HG02852 (cell line): Measurements from ENCODE around the gene FSTL4.
A peak's percentile ranks its signal among the peaks of the same experiment; 100 is the strongest.
"Not testable (repeated sequence)": the region's sequence is repeated elsewhere in the genome, so short reads cannot be mapped to it uniquely, and the experiment has no call there.

Experiments
- ATAC-seq: cut with Tn5 transposase; IDR thresholded peaks from one replicate; pipeline ENCODE4 v1.9.1; 2021; ENCODE audit warnings: mild to moderate bottlenecking, moderate library complexity; ENCODE audit not compliant: unreplicated experiment

Gene FSTL4

DNA sequence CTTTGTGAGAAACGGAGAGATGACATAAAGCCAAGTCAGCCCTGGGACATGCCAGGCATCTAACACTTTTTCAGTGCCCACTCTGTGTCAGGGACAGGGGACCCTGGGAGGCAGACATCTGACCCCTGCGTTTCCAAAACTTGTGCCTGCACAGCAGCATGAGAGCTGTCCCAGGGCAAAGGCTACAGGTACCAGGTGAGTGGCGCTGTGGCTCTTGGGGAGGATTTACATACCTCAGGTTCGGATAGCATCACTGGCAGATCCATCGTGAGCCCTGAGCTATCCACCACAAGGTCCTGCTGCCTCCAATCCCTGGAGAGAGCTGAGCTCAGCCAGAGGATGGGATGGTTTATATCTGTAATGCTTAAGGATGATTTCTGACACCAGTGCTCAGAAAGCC lies 52.4 kb downstream of the FSTL4 start:
- no peak for ATAC-seq

DNA sequence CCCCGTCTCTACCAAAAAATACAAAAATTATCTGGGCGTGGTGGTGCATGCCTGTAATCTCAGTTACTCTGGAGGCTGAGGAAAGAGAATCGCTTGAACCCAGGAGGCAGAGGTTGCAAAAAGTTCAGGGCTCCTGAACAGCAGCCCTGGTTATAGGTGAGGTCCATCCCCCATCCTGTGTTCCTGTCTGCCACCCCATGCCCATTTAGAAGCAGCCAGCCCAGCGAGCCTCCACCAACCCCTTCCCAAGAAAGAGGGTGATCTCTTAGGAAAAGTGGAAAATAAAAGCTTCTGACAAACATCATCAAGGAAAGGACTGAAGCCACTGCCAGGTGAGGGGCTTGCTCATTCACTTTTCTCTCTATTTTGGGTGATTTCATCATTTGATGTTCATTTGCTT lies 55.8 kb downstream of the FSTL4 start:
- no peak for ATAC-seq

DNA sequence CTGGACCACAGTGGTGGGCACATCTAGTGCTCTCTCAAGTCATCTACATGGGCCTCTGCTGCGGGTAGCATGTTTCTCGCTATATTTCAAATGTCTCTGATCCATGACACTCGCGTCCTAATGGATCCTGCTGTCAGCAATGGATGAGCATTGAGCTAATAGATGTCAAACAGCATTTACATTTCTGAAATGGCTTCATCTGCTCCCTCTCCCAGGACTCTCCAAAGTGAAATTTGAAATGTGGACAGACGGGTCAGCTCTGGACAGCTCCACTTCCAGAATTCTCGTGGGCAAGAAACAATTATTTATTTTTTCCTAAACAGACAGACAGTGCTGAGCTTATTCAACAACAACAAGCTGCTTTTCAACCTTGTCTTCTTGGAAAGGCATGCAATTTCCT lies 58.1 kb downstream of the FSTL4 start:
- ATAC-seq, result no peak

DNA sequence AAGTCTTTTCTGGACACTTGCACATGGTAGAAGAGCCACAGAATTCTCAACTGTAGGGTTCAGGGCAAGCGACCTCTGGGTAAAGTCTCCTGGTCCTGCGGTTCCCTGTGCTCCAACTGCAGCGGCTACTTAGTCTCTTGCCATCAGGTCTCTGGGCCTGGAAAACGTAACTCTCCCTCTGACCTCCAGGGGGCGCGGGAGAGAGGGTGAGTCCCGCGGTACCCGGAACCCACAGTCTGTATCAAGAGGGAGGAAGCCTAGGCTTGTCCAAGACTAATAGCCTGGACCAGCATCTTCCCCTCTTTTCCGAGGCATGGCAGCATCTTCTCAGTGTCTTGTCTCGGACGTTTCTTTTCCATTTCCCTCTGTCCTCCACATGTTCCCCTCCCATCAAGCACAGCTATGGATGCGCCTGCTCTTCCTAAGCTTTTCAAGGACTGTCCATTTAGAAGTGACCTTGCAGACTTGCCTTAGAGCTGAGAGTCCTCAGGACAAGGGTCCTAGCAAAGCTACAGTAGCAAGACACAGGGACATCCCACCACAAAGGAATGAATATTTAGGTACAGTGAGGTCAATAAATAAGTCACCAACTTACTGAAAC lies 59.3 kb downstream of the FSTL4 start:
- no peak for ATAC-seq

DNA sequence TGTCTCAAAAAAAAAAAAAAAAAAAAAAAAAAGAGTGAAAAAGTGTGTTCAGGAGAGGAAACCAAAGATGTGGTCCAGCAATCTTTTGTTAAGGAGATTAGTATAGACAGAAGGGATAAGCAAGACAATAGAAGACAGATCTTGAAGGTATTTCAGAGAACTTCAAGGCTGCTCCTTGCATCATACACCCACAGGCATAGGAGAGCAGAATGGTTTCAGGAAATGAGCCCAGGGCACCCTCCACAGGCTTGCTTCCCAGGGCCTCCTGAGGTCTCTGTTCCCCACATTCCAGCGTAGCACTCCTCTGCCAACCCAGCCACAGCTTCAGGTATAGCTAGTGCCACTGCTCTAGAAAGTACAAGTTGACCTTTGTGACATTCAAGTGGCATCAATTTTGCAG lies 65.8 kb downstream of the FSTL4 start:
- ATAC-seq, result no peak

DNA sequence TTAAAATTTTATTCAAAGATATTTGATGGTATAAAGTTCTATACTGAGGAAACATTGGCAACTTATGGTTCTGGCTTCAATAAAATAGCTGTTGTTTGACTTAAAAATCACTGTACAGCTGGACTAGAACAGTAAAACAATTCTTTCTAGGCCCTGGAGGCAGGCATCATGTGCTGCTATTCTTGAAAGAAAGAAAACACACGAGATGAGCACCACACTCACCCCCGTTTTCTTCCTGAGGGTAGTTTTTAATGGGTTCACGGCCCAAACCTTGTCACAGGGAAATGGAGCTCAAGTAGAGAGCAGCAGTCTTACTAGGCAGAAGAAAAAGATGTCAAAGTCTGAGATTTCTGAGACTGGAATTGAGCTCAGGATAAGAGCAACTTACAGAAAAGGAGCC lies 68.0 kb downstream of the FSTL4 start:
- ATAC-seq, result no peak

DNA sequence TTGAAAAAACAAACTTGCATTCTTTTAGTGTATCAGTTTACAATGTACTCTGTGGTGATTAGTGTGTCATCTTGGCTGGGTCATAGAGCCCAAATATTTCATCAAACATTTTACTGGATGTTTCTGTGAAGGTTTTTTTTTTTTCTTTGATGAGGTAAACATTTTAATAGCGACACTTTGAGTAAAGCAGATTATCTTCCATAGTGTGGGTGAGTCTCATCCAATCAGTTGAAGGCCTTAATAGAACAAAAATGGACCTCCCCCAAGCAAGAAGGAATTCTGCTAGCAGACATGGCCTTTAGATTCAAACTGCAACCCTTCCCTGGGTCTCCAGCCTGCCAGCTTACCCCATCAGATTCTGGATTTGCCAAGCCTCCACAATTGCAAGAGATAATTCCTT lies 72.5 kb downstream of the FSTL4 start:
- no peak for ATAC-seq

DNA sequence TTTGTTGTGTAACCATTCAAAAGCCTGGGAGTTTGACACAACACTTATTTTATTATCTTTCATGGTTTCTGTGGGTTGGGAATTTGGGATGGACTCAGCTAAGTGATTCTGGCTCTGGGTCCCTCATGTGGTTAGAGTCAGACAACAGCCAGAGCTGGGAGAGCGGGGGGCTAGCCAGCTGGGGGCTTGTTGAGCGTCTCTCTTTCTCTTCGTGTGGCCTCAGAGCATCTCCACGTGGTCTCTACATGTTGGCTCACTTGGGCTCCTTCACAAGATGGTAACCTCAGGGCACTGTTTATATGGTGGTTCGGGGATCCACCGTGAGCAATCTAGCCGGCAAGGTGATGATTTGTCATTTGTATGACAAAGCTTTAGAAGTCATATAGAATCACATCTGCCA lies 73.6 kb downstream of the FSTL4 start:
- ATAC-seq, result no peak

DNA sequence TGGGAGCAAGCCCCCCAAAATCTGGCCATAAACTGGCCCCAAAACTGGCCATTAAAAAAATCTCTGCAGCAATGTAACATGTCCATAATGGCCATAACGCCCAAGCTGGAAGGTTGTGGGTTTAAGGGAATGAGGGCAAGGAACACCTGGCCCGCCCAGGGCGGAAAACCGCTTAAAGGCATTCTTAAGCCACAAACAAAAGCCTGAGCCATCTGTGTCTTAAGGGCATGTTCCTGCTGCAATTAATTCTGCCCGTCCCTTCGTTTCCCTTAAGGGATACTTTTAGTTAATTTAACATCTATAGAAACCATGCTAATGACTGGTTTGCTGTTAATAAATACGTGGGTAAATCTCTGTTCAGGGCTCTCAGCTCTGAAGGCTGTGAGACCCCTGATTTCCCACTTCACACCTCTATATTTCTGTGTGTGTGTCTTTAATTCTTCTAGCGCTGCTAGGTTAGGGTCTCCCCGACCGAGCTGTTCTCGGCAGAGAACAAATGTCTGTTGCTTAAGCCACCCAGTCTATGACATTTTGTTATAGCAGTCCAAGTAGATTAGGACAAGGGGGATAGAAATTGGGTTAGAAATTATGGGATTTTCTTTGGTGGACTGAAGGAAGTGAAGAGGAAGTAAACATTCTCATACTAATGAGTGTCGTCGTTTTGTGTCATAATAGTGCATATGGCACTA lies 77.0 kb downstream of the FSTL4 start:
- not testable (repeated sequence) for ATAC-seq

DNA sequence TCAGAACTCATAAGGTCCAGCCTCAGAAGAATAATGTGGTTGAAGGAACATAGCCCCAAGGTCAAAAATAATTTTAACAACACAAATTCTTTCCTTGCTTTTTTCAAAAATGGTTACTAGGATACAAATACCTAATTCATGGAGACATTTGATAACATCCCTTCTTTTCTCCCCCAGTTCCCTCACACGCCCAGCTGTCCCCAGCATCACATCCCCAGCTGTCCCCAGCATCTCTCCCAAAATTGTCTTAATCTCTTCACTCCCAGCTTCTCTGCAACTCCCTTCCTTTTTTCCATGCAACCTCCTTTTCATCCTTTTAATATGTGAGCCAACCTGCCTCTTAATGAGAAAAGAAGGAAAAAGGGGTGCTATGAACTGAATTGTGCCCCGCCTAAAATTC lies 77.8 kb downstream of the FSTL4 start:
- no peak for ATAC-seq

DNA sequence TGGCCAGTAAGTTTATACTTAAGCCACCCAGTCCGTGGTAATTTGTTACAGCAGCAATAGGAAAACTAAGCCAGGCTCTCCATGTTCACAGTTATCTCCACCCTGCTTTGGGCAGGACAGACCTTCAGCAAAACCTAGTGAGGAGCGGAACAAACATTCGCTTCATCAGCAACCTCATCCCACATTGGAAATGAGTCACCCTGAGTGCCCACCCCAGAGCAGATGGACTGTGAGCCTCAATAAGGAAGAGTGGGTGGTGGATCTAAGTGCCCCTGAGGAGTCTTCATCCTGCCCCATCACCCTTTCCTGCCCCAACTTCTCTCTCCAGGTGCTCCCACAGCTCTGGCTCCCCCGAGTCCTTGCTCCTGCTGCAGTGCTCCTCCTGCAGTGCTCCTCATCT lies 78.8 kb downstream of the FSTL4 start:
- no peak for ATAC-seq

DNA sequence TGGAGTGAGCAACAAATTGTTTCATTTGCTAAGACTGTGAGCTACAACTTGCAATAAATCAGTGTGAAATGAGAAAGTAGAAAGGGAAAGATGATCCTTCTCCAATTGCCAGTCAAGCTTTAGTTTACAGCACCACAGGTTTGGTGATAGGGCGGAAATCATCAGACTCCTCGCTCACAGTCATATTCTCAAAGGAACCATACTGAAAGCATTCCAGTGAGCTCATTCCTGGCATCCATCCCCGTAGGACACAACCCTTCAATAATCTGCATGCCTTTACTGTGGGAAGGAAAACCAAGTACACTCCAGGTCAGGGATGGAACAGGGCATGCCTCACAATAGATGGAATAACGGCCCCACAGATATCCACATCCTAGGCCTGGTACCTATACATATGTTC lies 80.7 kb downstream of the FSTL4 start:
- no peak for ATAC-seq

DNA sequence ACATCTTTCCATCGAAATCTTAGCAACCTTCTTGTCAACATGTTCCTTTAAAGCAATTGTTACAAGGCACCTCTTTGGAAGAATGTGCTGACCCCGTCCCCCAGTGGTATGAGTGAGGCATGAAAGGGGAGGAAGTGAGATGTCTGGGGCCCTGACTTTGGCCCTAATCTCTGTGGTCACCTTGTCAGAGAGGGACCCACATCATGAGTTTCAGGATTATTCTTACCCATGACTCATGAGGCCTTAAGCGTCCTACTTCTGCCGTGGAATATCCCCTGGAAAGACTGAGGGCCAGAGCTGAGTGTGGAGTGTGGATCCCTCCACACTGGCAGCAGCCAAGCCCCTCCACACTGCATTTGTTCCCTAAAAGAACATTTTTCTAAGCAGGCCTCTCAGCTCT lies 81.2 kb downstream of the FSTL4 start:
- ATAC-seq, result peak; percentile 79

DNA sequence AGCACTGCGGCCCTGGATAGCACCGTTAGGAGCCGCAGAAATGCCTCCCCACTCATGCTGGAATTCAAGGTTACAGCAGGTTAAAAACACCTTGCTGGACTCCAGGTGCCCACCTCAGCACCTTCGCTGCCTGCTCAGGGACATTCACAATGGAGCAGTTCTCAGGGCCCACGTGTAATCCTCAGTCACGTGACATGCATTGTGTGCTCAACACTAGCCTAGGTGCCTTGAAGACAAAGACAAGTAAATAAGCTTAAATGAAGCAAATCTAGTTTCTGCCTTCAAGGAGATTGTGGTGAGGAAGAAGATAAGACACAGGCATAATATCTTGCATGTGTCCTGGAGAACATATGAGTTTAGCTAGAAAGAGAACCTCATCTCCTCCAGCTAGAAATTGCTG lies 82.1 kb downstream of the FSTL4 start:
- ATAC-seq, result no peak

DNA sequence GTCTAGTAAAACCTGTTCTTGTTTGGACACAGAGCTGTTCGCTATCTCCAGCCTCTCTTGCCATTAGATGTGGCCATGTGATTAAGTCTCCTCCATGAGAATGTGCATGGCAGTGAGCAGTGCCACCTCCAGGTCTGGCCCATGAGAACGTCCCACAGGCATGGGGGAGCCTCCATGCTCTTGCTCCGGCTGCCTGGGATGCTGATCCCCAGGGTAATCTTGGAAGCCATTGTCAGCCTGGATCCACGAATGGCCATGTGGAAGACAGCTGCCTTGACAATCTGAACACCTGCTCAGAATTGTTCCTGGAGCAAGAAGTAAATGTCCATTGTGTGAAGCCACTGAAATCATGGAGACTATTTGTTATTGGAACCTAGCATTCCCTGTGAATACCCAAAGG lies 83.5 kb downstream of the FSTL4 start:
- no peak for ATAC-seq

DNA sequence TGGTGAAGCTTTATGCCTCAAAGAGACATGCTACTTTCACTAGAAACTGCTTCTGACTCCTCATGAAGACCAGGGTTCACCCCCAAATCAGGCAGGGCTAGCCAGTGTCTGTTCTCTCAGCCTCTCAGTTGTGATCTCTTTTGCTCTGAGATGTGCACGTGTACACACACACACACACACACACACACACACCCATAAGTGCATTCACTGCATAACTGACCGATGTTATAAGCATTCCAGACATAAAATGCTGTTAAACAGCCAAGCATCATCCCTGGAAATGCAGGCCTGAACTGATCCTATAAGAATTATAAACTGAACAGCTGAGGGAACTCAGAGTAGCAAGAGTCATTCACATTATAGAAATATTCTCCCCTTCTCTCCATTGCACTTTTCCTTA lies 85.0 kb downstream of the FSTL4 start:
- no peak for ATAC-seq

DNA sequence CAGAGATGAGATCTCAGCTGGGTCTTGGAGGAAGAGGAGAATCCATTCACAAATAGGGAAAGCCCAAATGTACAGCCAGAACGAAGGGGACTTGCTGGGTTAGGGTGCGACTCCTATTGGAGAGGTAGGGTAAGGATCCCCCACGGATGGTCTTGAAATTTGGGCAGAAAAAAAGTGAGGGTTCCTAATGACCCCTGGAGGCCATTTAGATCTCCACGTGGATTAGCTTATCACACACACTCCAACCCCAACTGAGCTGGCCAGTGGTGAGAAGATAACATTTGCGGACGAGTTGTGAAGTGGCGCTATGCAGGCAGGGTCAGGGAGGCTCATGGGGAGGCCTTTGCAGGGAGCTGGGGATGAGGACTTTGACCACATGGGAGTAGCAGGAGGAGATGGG lies 86.0 kb downstream of the FSTL4 start:
- ATAC-seq, result no peak

DNA sequence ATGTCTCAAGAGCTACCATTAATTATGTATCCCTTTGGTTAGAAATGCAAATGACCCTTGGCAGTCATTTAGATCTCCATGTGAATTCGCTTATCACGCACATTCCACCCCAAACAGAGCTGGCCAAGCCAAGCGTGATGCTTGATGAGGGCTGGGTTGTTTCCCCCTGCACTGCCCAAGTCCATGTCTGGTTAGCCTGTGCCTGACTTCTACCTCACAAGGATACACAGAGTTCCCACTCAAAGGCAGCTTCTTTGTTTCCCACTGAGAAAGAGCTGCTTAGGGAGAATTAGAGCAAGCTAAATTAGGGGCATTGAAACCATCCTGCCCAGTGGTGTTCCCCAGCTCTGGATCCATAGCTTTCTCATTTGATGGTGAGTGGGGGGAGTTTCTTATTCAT lies 87.2 kb downstream of the FSTL4 start:
- ATAC-seq, result no peak

DNA sequence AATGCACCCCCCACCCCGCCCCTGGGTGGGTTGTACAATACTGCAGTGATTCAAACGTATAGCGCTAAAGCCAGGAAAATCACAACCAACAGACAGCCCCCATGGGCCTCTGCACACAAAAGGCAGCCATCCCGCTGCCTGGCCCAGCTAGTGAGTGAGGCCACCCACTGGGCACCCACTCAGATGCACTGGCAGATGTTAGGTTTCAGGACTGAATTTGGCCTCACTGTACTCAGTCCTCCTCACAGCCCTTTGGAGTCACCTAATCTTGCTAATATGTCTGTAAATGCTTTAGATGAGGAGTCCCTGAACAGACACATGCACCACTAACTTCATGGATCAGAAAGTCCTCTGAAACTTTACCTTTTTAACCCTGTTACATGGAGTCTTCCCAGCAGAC lies 87.7 kb downstream of the FSTL4 start:
- ATAC-seq, result no peak

DNA sequence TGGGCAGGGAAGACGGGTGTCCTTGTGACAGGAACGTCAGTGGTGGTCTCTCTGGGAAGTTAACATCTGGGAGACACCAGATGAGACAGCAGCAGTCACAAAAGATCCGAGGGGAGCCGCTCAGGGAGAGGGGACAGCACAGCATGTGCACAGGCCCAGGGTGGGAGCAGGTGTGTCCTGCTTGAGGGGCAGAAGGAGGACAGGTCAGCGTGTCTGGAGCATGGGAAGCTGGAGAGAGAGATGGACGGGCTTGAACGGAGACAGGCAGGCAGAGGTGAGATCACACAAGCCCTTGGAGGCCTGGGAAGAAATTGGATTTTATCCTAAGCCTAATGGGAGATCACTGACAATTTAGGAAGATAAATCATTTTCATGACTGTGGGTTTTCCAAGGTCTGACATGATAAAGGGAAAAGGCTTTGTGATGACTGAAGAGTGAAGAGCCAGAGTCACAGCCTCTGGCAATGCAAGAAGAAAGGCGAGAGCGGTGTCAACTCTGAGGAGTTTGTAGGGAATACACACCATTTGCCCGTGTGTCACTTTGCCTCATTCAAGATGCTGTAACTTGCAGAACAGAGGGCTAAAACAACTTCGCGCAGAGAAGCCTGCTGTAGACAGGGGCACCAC lies 88.3 kb downstream of the FSTL4 start:
- ATAC-seq, result no peak

DNA sequence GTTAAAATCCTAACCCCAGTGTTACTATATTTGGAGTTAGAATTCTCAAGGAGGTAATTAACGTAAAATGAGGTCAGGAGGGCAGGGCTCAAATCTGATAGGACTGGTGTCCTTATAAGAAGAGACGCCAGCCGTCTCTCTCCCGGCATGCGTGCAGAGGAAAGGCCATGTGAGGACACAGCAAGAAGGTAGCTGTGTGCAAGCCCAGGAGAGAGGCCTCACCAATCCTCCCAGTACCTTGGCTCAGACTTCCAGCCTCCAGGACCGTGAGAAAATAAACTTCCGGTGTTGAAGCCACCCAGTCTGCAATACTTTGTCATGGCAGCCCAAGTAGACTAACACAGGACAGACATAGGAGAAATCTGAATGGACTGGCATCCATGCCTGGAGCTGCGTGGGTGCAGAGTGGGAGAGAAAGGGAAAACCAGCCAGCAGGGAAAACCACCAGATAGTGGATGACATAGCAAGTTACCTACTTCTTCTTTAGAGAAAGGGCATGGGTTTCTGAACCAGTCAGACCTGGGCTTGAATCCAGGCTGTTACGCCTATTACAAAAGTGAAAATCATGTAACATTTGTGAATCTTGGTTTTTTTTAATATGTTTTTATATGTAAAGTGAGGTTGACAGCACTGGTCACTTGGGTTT lies 89.2 kb downstream of the FSTL4 start:
- ATAC-seq, result no peak

DNA sequence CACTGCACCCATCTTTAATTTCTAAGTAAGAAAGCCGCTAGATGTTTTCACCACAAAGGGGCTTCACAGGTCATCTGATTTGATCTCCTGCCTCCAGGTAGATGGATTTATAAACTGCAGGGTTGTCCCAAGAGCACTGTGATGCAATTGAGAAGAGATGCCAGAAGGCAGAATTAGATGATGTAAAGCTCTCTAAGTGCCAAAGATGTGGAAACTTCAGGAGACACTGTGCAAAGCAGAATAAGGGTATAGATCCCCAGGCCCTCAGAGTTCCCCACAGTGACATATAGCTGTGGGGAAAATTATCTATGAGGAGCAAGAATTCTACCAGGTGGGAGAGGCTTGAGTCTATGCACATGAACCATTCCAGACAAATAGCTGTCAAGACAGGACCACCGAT lies 90.5 kb downstream of the FSTL4 start:
- ATAC-seq, result no peak
